WTC11 (cell line): ENCODE measurements around the gene SMIM28.

Experiments
- FOXP1 ChIP-seq: sonication (generic); formaldehyde crosslinking; IDR thresholded peaks from 2 replicates; pipeline ENCODE4 v1.8.0; 2022; ENCODE audit warnings: missing genetic modification reagents, mild to moderate bottlenecking, moderate library complexity, borderline replicate concordance
- TEAD4 ChIP-seq: sonication (generic); formaldehyde crosslinking; IDR thresholded peaks from 2 replicates; pipeline ENCODE4 v1.8.0; 2022; ENCODE audit warnings: mild to moderate bottlenecking, missing genetic modification reagents
- TP53 ChIP-seq: sonication (generic); formaldehyde crosslinking; IDR thresholded peaks from 2 replicates; pipeline ENCODE4 v1.8.1; 2023; ENCODE audit warnings: mild to moderate bottlenecking, missing genetic modification reagents
- ZNF416 ChIP-seq: fragments of 250-450 bp; sonication (Bioruptor Pico); IDR thresholded peaks from 2 replicates; pipeline ENCODE4 v1.9.0; 2021; ENCODE audit warnings: mild to moderate bottlenecking, inconsistent platforms
- TF ChIP-seq, protein P1 (sequence below): fragments of 200-600 bp; IDR thresholded peaks from 2 replicates; pipeline ENCODE4 v1.8.0; 2022; ENCODE audit warnings: antibody characterized with exemption
- TF ChIP-seq, protein P2 (sequence below): sonication (generic); formaldehyde crosslinking; conservative IDR thresholded peaks from 2 replicates; pipeline ENCODE4 v1.8.1; 2023; ENCODE audit warnings: mild to moderate bottlenecking, low read depth, missing genetic modification reagents, moderate library complexity
- TF ChIP-seq, protein P3 (sequence below): sonication (generic); formaldehyde crosslinking; IDR thresholded peaks from 2 replicates; pipeline ENCODE4 v1.8.1; 2022; ENCODE audit warnings: low read depth, missing genetic modification reagents, borderline replicate concordance

DNA sequence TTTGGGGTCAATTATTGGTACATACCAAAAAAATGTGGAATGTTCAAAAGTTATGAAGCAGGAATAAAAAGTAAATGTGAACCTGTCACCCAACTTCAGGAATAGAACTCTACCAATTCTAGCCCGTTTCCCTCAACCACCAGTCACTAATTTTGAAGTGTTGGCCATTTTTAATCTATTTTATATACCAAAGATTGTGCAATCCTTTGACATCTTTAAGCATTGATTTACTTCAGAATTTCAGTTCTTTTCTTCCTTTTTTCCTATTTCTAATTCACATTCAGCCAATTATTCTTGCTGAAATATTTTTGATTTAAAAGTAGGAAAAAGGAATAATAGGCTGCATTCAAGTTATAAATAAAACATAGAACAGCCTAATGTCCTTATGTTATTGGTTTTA lies 46.9 kb upstream of the SMIM28 start:
- TF ChIP-seq, protein P1, sequence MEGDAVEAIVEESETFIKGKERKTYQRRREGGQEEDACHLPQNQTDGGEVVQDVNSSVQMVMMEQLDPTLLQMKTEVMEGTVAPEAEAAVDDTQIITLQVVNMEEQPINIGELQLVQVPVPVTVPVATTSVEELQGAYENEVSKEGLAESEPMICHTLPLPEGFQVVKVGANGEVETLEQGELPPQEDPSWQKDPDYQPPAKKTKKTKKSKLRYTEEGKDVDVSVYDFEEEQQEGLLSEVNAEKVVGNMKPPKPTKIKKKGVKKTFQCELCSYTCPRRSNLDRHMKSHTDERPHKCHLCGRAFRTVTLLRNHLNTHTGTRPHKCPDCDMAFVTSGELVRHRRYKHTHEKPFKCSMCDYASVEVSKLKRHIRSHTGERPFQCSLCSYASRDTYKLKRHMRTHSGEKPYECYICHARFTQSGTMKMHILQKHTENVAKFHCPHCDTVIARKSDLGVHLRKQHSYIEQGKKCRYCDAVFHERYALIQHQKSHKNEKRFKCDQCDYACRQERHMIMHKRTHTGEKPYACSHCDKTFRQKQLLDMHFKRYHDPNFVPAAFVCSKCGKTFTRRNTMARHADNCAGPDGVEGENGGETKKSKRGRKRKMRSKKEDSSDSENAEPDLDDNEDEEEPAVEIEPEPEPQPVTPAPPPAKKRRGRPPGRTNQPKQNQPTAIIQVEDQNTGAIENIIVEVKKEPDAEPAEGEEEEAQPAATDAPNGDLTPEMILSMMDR, result no peak
- TF ChIP-seq TEAD4 (CRISPR knock-in tag) (no peak), ZNF416 (CRISPR knock-in tag) (no peak), FOXP1 (CRISPR knock-in tag) (no peak), TP53 (CRISPR knock-in tag) (no peak)
- TF ChIP-seq, protein P2, sequence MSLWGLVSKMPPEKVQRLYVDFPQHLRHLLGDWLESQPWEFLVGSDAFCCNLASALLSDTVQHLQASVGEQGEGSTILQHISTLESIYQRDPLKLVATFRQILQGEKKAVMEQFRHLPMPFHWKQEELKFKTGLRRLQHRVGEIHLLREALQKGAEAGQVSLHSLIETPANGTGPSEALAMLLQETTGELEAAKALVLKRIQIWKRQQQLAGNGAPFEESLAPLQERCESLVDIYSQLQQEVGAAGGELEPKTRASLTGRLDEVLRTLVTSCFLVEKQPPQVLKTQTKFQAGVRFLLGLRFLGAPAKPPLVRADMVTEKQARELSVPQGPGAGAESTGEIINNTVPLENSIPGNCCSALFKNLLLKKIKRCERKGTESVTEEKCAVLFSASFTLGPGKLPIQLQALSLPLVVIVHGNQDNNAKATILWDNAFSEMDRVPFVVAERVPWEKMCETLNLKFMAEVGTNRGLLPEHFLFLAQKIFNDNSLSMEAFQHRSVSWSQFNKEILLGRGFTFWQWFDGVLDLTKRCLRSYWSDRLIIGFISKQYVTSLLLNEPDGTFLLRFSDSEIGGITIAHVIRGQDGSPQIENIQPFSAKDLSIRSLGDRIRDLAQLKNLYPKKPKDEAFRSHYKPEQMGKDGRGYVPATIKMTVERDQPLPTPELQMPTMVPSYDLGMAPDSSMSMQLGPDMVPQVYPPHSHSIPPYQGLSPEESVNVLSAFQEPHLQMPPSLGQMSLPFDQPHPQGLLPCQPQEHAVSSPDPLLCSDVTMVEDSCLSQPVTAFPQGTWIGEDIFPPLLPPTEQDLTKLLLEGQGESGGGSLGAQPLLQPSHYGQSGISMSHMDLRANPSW (CRISPR knock-in tag), result no peak
- TF ChIP-seq, protein P3, sequence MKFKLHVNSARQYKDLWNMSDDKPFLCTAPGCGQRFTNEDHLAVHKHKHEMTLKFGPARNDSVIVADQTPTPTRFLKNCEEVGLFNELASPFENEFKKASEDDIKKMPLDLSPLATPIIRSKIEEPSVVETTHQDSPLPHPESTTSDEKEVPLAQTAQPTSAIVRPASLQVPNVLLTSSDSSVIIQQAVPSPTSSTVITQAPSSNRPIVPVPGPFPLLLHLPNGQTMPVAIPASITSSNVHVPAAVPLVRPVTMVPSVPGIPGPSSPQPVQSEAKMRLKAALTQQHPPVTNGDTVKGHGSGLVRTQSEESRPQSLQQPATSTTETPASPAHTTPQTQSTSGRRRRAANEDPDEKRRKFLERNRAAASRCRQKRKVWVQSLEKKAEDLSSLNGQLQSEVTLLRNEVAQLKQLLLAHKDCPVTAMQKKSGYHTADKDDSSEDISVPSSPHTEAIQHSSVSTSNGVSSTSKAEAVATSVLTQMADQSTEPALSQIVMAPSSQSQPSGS (CRISPR knock-in tag), result no peak
